ENCODE data around the gene NACC2. TPM values are rescaled to one million over a fixed set of nuclear protein-coding genes. Genes with fewer than 3 reads are reported as not detected.

NACC2 gene
- total RNA-seq, 2 experiments from 2014 or later = 4.2 to 5.2 TPM

DNA sequence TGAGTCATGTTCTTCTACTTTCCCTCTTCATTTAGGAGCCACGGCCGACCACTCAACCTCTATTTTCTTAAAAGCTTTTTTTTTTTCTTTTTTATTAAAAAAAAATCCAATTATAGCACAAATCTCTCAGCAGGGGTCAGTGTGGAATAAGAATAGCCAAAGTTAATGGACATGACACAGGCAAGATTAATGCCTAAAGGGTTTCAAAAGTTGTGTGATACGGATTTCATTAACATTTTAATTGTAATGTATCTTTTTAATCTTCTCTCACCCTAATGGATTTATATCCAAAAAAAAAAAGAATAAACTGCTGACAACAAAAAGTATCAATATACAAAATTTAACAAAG, 5.4 kb downstream of the NACC2 start:
- Mint-ChIP-seq H3K4me3 (no peak overlapping the region), H3K27ac (no peak overlapping the region), H3K36me3 (ENCODE audit: low read depth) (no peaks in the 10 kb centered on the region), H3K27me3 (no peaks in the 10 kb centered on the region), H3K4me1 (peaks cover 8% of the 10 kb centered on the region), H3K9me3 (ENCODE audit: low read depth) (no peaks in the 10 kb centered on the region)
- CTCF ChIA-PET = interaction anchor here (0.7 to 2.1 kb wide), 4 partner anchors 12 to 390 kb away, joined by 4 to 26 read pairs (median 5); no protein-coding TSS in a partner anchor
- no peak for ATAC-seq
- intact Hi-C loops (cut with DNase I, micrococcal nuclease) = loop anchor here (1.0 to 5.0 kb wide), 3 partner anchors 30 to 182 kb away; partner anchors contain the start of gene CAMSAP1 (in 1 of the 2)
- DNase-seq = no peak
- POLR2A ChIA-PET = no interaction called here

DNA sequence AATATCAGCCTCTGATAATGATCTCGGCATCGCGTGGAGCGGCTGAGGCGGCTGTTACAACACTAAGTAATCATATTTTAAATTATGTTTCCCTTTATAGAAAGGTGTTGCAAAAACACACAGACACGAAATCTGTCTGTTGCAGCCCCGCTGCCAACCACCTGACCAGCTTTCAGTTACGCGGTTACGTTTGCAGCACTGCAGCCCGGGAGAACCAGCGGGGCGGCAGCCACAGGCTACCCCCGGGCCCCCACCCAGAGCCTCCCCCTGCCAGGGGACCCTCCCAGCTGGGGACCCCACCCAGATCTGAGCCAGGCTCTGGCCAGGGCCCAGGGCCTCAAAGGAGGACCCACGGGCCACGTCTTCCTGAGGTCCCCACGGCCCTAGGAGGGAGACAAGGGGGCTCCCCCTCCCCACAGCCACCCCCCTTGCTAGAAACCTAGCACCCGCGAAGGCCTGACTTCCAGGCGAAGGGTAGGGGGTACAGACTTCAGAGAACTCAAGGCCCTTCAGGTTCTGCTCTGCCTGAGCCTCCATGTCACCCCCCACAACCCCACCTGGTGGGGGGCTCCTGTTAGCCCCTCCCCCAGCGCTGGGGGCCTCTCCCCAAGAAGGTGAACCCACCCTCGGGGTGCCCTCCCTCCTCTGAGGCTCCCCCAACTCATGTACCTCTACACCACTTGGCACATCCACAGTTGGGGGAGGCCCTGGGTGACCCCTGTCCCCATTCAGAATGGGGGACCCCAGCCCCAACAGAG, 6.0 kb downstream of the NACC2 start:
- ATAC-seq (peak; percentile 34), DNase-seq (no peak)
- POLR2A ChIA-PET = no interaction called here
- no peaks in the 10 kb centered on the region for H3K9me3 Mint-ChIP-seq (ENCODE audit: low read depth)
- CTCF ChIA-PET = interaction anchor here (0.7 to 2.1 kb wide), 3 partner anchors 13 to 389 kb away, joined by 4 to 26 read pairs (median 4); no protein-coding TSS in a partner anchor
- intact Hi-C loops (cut with DNase I, micrococcal nuclease) = loop anchor here (1.0 kb wide), 1 partner anchor 34 kb away; no protein-coding TSS in a partner anchor
- no peak overlapping the region for H3K4me3 Mint-ChIP-seq
- H3K27ac Mint-ChIP-seq = no peak overlapping the region
- H3K36me3 Mint-ChIP-seq (ENCODE audit: low read depth) = no peaks in the 10 kb centered on the region
- peaks cover 9% of the 10 kb centered on the region for H3K4me1 Mint-ChIP-seq
- H3K27me3 Mint-ChIP-seq = no peaks in the 10 kb centered on the region

GRCh38 chr9:136088481-136088938, 6.6 kb downstream of the NACC2 start:
- no peak for DNase-seq
- intact Hi-C loops (cut with DNase I, micrococcal nuclease) = no loop called here
- no peak for ATAC-seq
- ChIA-PET CTCF (no interaction called here), POLR2A (no interaction called here)
- Mint-ChIP-seq H3K9me3 (ENCODE audit: low read depth) (no peaks in the 10 kb centered on the region), H3K36me3 (ENCODE audit: low read depth) (no peaks in the 10 kb centered on the region), H3K27me3 (no peaks in the 10 kb centered on the region), H3K4me1 (peaks cover 9% of the 10 kb centered on the region), H3K4me3 (no peak overlapping the region), H3K27ac (no peak overlapping the region)

DNA sequence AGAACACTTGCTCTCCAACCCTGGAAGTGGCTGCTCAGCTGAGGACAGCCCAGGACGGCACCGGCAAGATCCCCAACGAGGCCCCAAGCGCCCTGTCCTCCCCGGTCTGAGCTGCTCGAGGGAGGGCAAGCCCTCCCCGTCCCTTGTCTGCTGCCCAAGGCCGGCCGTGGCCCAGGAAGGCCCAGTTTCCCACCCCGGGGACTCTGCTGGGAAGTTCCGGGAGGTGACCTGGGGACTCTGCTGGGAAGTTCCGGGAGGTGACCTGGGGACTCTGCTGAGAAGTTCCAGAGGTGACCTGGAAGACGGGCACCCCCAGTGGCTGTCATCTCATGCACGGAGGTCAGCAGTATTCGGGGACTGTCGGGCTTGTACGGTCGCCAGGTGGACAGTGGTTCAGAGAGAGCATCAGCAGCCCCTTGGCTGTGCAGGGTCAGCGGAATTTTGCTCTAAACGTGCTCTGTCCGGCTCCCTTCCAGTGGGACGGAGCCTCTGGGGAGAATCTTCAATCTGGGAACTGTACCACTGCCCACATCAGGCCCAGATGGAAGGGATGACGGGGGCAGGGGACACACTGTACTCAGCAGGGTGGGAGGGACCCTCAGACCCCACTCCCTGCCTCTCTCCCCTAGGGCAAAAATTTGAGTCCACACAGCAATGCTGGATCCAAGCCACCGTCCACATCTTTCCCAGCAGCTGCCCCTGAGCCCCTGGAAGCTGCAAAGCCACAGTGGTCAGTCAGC, 7.2 kb downstream of the NACC2 start:
- DNase-seq = no peak
- ChIA-PET POLR2A (no interaction called here), CTCF (no interaction called here)
- H3K27ac Mint-ChIP-seq = no peak overlapping the region
- ATAC-seq = no peak
- H3K4me1 Mint-ChIP-seq = peaks cover 7% of the 10 kb centered on the region
- intact Hi-C loops (cut with DNase I, micrococcal nuclease) = no loop called here
- H3K9me3 Mint-ChIP-seq (ENCODE audit: low read depth) = no peaks in the 10 kb centered on the region
- no peak overlapping the region for H3K4me3 Mint-ChIP-seq
- no peaks in the 10 kb centered on the region for H3K36me3 Mint-ChIP-seq (ENCODE audit: low read depth)
- no peaks in the 10 kb centered on the region for H3K27me3 Mint-ChIP-seq

- H3K4me1 Mint-ChIP-seq = peaks cover 6% of the 10 kb centered on the region
- H3K27me3 Mint-ChIP-seq = no peaks in the 10 kb centered on the region
- no peak for DNase-seq
- H3K4me3 Mint-ChIP-seq = no peak overlapping the region
- no peak for ATAC-seq
- H3K27ac Mint-ChIP-seq = no peak overlapping the region
- no peaks in the 10 kb centered on the region for H3K9me3 Mint-ChIP-seq (ENCODE audit: low read depth)
- intact Hi-C loops (cut with DNase I, micrococcal nuclease) = no loop called here
- CTCF ChIA-PET = no interaction called here
- POLR2A ChIA-PET = no interaction called here
- no peaks in the 10 kb centered on the region for H3K36me3 Mint-ChIP-seq (ENCODE audit: low read depth)
Observed at GRCh38 chr9:136086951-136087740, 7.9 kb downstream of the NACC2 start.

DNA sequence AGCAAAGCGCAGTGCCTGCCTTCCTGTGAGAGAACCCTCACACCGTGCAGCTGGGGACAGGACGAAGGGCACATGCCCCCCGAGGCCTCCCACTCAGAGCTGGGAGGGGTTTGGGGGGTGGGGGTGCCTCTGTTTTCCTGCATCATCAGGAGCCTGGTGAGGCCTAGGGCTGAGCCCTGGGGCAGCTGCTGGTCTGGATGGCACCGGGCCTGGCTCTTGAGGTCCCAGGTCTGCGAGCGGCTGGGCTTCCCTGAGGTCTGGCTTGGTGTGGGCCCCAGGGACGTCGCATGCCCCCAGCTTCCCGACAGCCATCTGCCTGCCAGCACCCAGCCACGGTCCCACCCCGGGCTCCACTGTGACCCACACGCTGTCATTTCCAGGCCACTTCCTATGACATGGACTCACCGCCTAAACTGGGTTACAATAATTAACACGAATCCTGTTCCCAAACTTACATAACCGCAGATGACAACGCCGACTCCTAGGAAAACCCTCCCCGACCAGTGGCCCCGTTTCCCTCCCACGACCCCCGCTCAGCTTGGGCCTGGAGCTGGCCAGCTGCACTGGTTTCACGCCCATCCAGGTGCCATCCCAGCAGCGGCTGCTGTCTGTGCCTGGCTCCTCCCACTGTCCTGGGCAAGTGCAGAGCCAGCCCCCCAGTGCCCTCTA, 8.7 kb downstream of the NACC2 start:
- Mint-ChIP-seq H3K27ac (no peak overlapping the region), H3K4me1 (peaks cover 6% of the 10 kb centered on the region), H3K4me3 (no peak overlapping the region), H3K27me3 (no peaks in the 10 kb centered on the region), H3K9me3 (ENCODE audit: low read depth) (no peaks in the 10 kb centered on the region), H3K36me3 (ENCODE audit: low read depth) (no peaks in the 10 kb centered on the region)
- POLR2A ChIA-PET = no interaction called here
- ATAC-seq = no peak
- DNase-seq = no peak
- intact Hi-C loops (cut with DNase I, micrococcal nuclease) = no loop called here
- CTCF ChIA-PET = interaction anchor here (0.7 kb wide), 1 partner anchor 275 kb away, joined by 3 read pairs; no protein-coding TSS in a partner anchor

- intact Hi-C loops (cut with DNase I, micrococcal nuclease) = no loop called here
- ATAC-seq = no peak
- peaks cover 6% of the 10 kb centered on the region for H3K4me1 Mint-ChIP-seq
- POLR2A ChIA-PET = no interaction called here
- H3K36me3 Mint-ChIP-seq (ENCODE audit: low read depth) = no peaks in the 10 kb centered on the region
- no peak overlapping the region for H3K4me3 Mint-ChIP-seq
- H3K27me3 Mint-ChIP-seq = no peaks in the 10 kb centered on the region
- H3K9me3 Mint-ChIP-seq (ENCODE audit: low read depth) = no peaks in the 10 kb centered on the region
- DNase-seq = no peak
- H3K27ac Mint-ChIP-seq = no peak overlapping the region
- CTCF ChIA-PET = interaction anchor here (0.7 kb wide), 1 partner anchor 275 kb away, joined by 3 read pairs; no protein-coding TSS in a partner anchor
Observed at GRCh38 chr9:136085815-136086212, 9.3 kb downstream of the NACC2 start.

DNA sequence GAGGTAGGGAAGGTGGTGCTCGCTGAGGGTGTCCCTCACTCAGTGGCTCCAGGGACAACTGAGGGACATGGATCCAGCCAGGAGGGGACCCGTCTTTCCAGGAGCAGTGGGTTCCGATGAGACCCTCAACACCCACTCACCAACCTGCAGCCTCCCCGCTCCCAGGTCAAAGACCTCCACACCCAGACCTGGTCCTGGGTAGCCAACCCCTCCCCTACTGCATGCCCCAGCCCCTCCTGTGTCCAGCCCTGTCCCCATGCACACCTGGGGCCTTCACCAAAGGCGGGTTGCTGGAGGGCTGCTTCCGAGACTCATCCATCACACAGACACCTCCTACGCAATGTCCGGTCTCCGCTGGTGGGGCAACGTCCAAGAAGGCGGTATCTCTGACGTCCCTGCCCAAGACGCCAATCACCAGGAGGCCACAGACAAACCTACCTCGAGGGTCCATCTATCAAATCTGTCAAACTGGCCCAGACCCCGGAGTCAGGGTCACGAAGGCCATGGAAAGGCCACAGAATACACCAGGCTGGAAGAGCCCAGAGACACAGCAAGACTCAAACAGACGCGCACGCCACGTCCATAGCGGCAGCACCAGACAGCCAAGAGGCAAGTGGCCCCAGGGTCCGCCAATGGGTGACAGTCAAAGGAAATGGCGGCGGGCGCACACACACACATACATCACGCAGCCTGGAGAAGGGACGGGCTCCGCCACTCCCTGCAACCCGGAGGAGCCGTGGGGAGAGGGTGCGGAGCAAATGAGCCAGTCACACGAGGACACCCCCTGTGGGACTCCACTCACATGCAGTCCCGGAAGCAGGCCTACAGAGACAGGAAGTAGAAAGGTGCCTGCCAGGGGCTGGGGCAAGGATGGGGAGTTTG, 10.8 kb downstream of the NACC2 start:
- DNase-seq = no peak
- ChIA-PET CTCF (interaction anchor here (0.6 kb wide), 1 partner anchor 1503 kb away, joined by 3 read pairs; no protein-coding TSS in a partner anchor), POLR2A (no interaction called here)

DNA sequence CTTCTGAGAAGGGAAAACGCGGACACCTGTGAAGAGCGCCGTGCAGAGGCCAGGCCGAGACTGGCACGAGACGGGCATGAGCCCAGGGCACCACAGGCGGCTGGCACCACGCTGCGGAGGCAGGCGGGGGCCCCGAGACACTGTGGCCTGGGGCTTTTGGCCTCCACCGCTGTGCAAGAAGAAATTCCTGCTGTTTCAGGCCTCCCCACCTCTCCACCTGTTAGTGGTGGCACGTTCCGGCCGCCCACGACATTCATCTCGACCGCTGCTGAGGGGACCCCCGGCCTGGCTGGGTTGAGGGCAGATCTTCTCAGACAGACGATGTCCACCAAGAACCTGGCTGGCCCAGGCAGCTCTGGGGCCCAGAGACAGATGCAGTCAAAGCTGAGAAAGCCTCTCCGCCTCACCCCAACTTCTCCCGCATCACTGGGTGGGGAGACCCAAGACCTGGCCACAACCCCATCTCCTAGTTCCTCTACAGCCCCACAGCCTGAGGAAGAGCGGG, 11.5 kb downstream of the NACC2 start:
- peaks cover 3% of the 10 kb centered on the region for H3K4me1 Mint-ChIP-seq
- CTCF ChIA-PET = interaction anchor here (0.6 kb wide), 1 partner anchor 1504 kb away, joined by 3 read pairs; no protein-coding TSS in a partner anchor
- intact Hi-C loops (cut with DNase I, micrococcal nuclease) = no loop called here
- POLR2A ChIA-PET = no interaction called here
- ATAC-seq (no peak), DNase-seq (no peak)
- H3K27ac Mint-ChIP-seq = no peak overlapping the region
- no peak overlapping the region for H3K4me3 Mint-ChIP-seq
- H3K9me3 Mint-ChIP-seq (ENCODE audit: low read depth) = no peaks in the 10 kb centered on the region
- H3K36me3 Mint-ChIP-seq (ENCODE audit: low read depth) = no peaks in the 10 kb centered on the region
- no peaks in the 10 kb centered on the region for H3K27me3 Mint-ChIP-seq

More for the DNA sequence above, 10.8 kb downstream of the NACC2 start:
- no peaks in the 10 kb centered on the region for H3K27me3 Mint-ChIP-seq
- no peak overlapping the region for H3K4me3 Mint-ChIP-seq
- H3K4me1 Mint-ChIP-seq = peaks cover 3% of the 10 kb centered on the region
- no peak for ATAC-seq
- no peaks in the 10 kb centered on the region for H3K9me3 Mint-ChIP-seq (ENCODE audit: low read depth)
- no peaks in the 10 kb centered on the region for H3K36me3 Mint-ChIP-seq (ENCODE audit: low read depth)
- no peak overlapping the region for H3K27ac Mint-ChIP-seq
- intact Hi-C loops (cut with DNase I, micrococcal nuclease) = no loop called here

DNA sequence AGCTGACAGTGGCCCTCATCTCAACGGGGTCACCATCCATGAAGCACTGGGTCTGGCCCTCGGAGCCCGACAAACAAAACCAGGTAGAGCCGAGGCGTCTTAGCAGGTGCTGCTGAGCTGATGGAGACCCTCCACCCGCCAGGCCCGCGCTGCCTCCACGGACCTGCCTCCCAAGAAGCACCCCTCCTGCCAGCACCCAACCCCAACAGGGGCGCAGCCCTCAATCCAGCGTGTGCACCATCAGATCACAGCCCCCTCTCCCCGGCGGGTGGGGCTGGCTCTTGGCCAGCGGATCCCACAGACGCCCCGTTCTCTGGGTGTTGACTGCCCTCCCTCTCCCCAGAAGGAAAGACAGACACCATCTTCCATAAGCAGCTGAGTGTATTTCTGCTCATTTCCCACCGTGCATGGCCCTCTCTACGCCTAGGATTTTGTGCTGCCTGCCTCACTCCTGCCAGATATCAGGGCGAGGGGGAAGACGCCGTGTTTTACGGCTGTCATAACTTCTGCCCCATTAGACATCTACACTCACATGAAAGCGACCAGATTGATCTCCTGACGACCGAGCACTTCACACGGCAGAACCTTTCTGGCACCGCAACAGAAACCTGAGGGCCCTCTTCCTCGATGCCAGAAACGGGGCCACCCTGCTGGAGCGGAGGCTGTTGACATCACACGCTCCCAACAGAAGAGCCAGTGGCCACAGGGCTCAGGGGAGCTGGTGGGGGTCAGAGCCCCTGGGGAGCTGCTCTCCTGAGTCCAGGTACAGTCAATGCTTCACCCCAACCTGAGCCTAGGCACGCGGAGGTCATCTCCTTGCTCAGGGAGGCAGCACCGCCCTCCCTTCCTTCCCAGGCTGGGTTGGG, 12.4 kb downstream of the NACC2 start:
- H3K27me3 Mint-ChIP-seq = no peaks in the 10 kb centered on the region
- POLR2A ChIA-PET = no interaction called here
- H3K4me3 Mint-ChIP-seq = no peak overlapping the region
- H3K27ac Mint-ChIP-seq = no peak overlapping the region
- H3K4me1 Mint-ChIP-seq = peaks cover 3% of the 10 kb centered on the region
- H3K36me3 Mint-ChIP-seq (ENCODE audit: low read depth) = no peaks in the 10 kb centered on the region
- ATAC-seq (no peak), DNase-seq (no peak)
- CTCF ChIA-PET = no interaction called here
- intact Hi-C loops (cut with DNase I, micrococcal nuclease) = no loop called here
- H3K9me3 Mint-ChIP-seq (ENCODE audit: low read depth) = no peaks in the 10 kb centered on the region

Measured in activated CD4-positive, alpha-beta T cell treated with anti-CD3 and anti-CD28 coated beads for 36 hours (primary cell).